ENCODE results near the gene SP2. TPM values are rescaled to one million over a fixed set of nuclear protein-coding genes. Genes with fewer than 3 reads are reported as not detected.
"Not testable (repeated sequence)": the region's sequence is repeated elsewhere in the genome, so short reads cannot be mapped to it uniquely, and the experiment has no call there.

Gene SP2
- total RNA-seq, 2 donors from 2014 or later, result 18.1 to 21.6 TPM

- no peak overlapping the region for H3K27ac ChIP-seq
- no peaks in the 10 kb centered on the region for H3K9me3 ChIP-seq
- peaks cover 7% of the 10 kb centered on the region for H3K36me3 ChIP-seq
- no peak for DNase-seq
- H3K9ac ChIP-seq (ENCODE audit: low read depth in 2 of 2, low read length in 2 of 2), result no peak overlapping the region
- intact Hi-C loops (cut with DNase I), result no loop called here
- no peak overlapping the region for H3K4me3 ChIP-seq
- no peaks in the 10 kb centered on the region for H3K4me1 ChIP-seq
- TF ChIP-seq CTCF (IDR thresholded peaks at IDR 0.05), result no peak
- H3K27me3 ChIP-seq, result no peaks in the 10 kb centered on the region
These were observed 23.0 kb downstream of the SP2 start for GRCh38 chr17:47918991-47919390.

DNA sequence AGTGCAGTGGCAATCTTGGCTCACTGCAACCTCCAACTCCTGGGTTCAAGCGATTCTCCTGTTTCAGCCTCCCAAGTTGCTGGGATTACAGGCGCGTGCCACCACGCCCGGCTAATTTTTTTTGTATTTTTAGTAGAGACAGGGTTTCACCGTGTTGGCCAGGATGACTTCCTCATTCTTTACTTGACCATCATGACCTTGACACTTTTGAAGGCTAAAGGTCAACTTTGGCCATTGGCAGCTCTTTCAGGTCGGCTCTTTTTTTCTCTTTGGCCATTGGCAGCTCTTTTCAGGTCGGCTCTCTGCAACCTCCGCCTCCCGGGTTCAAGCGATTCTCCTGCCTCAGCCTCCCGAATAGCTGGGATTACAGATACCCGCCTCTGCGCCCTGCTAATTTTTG, 23.9 kb downstream of the SP2 start:
- H3K4me3 ChIP-seq; H3K27me3 ChIP-seq; H3K4me1 ChIP-seq; H3K9ac ChIP-seq (ENCODE audit: low read depth in 2 of 2, low read length in 2 of 2); H3K27ac ChIP-seq; intact Hi-C loops (cut with DNase I); H3K9me3 ChIP-seq; DNase-seq: not testable (repeated sequence)
- peaks cover 16% of the 10 kb centered on the region for H3K36me3 ChIP-seq

GRCh38 chr17:47924785-47925677, 29.0 kb downstream of the SP2 start:
- no peak overlapping the region for H3K27ac ChIP-seq
- no peaks in the 10 kb centered on the region for H3K9me3 ChIP-seq
- no peak for TF ChIP-seq CTCF (IDR thresholded peaks at IDR 0.05)
- intact Hi-C loops (cut with DNase I), result no loop called here
- no peak for DNase-seq
- H3K4me1 ChIP-seq, result no peaks in the 10 kb centered on the region
- no peak overlapping the region for H3K9ac ChIP-seq (ENCODE audit: low read depth in 2 of 2, low read length in 2 of 2)
- no peaks in the 10 kb centered on the region for H3K27me3 ChIP-seq
- H3K4me3 ChIP-seq, result no peak overlapping the region
- H3K36me3 ChIP-seq, result peaks cover 28% of the 10 kb centered on the region

DNA sequence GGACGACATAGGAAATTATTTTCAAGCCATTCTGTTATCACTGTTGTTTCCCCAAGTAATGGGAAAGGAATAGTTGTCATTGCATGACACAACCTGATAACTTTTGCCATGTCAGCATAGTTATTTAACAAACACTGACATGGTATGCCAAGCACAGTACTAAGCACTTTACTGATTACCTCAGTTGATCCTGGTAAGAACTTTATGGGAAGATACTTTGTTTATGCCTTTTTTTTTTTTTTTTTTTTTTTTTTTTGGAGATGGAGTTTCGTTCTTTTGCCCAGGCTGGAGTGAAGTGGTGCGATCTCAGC, 29.6 kb downstream of the SP2 start:
- no peak for TF ChIP-seq CTCF (IDR thresholded peaks at IDR 0.05)
- peaks cover 28% of the 10 kb centered on the region for H3K36me3 ChIP-seq

GRCh38 chr17:47927821-47928400, 31.9 kb downstream of the SP2 start:
- Histone ChIP-seq H3K4me1 (no peaks in the 10 kb centered on the region), H3K27ac (no peak overlapping the region), H3K9ac (ENCODE audit: low read depth in 2 of 2, low read length in 2 of 2) (no peak overlapping the region), H3K36me3 (peaks cover 28% of the 10 kb centered on the region), H3K27me3 (no peaks in the 10 kb centered on the region), H3K4me3 (no peak overlapping the region), H3K9me3 (no peaks in the 10 kb centered on the region)
- TF ChIP-seq CTCF (IDR thresholded peaks at IDR 0.05), result no peak
- no peak for DNase-seq
- intact Hi-C loops (cut with DNase I), result no loop called here

More for the DNA sequence above, 29.6 kb downstream of the SP2 start:
- H3K27me3 ChIP-seq, result no peaks in the 10 kb centered on the region
- no peaks in the 10 kb centered on the region for H3K9me3 ChIP-seq
- DNase-seq, result no peak
- H3K4me1 ChIP-seq, result no peaks in the 10 kb centered on the region
- no peak overlapping the region for H3K4me3 ChIP-seq
- intact Hi-C loops (cut with DNase I), result no loop called here
- H3K27ac ChIP-seq, result no peak overlapping the region
- no peak overlapping the region for H3K9ac ChIP-seq (ENCODE audit: low read depth in 2 of 2, low read length in 2 of 2)

- TF ChIP-seq CTCF (IDR thresholded peaks at IDR 0.05), result no peak
- H3K9ac ChIP-seq (ENCODE audit: low read depth in 2 of 2, low read length in 2 of 2), result no peak overlapping the region
- no peak for DNase-seq
- H3K27ac ChIP-seq, result no peak overlapping the region
- H3K27me3 ChIP-seq, result no peaks in the 10 kb centered on the region
- peaks cover 23% of the 10 kb centered on the region for H3K36me3 ChIP-seq
- H3K4me3 ChIP-seq, result no peak overlapping the region
- H3K4me1 ChIP-seq, result no peaks in the 10 kb centered on the region
- intact Hi-C loops (cut with DNase I), result no loop called here
- H3K9me3 ChIP-seq, result no peaks in the 10 kb centered on the region
These were observed 32.4 kb downstream of the SP2 start for GRCh38 chr17:47928415-47928814.
